Measurements from ENCODE around the gene ADGRV1.
A peak's percentile ranks its signal among the peaks of the same experiment; 100 is the strongest.

Gene ADGRV1

GRCh38 chr5:91101600-91102379 lies 543.2 kb downstream of the ADGRV1 start:
- TF ChIP-seq, protein P1, sequence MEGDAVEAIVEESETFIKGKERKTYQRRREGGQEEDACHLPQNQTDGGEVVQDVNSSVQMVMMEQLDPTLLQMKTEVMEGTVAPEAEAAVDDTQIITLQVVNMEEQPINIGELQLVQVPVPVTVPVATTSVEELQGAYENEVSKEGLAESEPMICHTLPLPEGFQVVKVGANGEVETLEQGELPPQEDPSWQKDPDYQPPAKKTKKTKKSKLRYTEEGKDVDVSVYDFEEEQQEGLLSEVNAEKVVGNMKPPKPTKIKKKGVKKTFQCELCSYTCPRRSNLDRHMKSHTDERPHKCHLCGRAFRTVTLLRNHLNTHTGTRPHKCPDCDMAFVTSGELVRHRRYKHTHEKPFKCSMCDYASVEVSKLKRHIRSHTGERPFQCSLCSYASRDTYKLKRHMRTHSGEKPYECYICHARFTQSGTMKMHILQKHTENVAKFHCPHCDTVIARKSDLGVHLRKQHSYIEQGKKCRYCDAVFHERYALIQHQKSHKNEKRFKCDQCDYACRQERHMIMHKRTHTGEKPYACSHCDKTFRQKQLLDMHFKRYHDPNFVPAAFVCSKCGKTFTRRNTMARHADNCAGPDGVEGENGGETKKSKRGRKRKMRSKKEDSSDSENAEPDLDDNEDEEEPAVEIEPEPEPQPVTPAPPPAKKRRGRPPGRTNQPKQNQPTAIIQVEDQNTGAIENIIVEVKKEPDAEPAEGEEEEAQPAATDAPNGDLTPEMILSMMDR (conservative IDR thresholded peaks at IDR 0.05; ENCODE audit: low read depth, low read length): peak; percentile 88
- DNase-seq (ENCODE audit: low read depth): peak; percentile 94
- no peak overlapping the region for H3K4me3 ChIP-seq (ENCODE audit: low read depth, low read length)

GRCh38 chr5:91103353-91104061 lies 544.9 kb downstream of the ADGRV1 start:
- TF ChIP-seq, protein P1 (conservative IDR thresholded peaks at IDR 0.05; ENCODE audit: low read depth, low read length): no peak
- H3K4me3 ChIP-seq (ENCODE audit: low read depth, low read length): no peak overlapping the region
- DNase-seq (ENCODE audit: low read depth): peak; percentile 49

DNA sequence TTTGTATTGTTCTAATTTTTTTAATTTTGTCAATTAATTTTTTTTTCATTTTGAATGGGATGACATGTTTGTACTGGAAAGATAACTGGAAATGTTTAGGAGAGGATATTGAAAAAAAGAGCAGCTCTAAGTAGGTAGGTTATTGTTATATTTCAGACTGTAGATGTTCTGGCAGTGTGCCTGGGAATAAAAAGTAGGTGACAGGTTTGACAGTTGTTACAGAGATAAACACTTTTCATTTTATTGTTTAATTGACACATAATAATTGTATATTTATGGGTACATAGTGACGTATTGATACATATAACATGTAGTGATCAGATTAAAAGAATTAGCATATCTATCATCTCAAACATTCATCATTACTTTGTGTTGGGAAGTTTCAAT lies 545.5 kb downstream of the ADGRV1 start:
- DNase-seq (ENCODE audit: low read depth): no peak
- TF ChIP-seq, protein P1 (conservative IDR thresholded peaks at IDR 0.05; ENCODE audit: low read depth, low read length): no peak
- H3K4me3 ChIP-seq (ENCODE audit: low read depth, low read length): no peak overlapping the region

DNA sequence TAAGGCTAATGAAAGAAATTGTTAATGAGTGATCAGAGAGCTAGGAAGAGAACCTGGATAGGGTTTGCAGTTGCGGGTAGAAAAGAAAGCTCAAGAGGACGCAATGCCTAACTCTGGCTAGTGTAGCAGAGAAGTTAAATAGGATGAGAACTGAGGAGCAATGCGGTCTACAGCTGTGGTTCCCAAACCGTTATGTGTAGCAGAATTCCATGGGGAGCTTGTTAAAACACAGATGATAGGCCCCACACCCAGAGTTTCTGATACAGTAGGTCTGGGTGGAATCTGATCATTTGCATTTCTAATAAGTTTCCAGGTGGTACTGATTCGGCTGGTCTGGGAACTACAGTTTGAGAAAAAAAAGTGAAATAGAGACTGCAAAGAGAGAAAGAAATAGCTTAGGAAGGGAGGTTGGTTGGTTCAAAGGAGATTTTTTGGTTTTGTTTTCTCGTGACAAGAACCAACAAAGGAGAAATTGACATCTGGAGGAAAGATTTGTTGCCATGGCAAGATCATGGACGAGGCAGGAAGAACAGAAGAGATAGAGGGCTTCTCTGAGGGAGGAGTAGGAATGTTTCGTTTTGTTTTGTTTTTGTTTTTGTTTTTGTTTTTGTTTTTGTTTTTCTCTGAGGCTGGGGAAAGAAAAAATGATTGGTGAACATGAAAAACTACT lies 548.4 kb downstream of the ADGRV1 start:
- DNase-seq (ENCODE audit: low read depth): no peak

DNA sequence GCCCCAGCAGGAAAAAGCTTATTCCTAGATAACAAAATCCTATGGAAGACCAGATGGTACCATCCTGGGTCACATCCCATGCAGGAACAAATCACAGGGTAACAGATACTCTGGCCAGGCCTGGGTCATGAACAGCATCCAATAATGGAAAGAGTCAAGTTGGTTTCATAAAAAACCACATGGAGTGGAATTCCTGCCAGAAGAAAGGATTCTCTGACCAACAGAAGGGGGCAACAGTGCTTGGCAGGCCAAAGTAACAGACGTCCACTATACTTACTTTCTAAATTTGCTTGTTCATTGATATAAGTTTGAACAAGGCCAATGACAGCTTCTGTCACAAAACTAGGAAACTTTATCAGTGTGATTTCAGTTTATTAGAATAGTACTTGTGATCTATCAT lies 551.0 kb downstream of the ADGRV1 start:
- DNase-seq (ENCODE audit: low read depth): peak; percentile 57
- TF ChIP-seq, protein P1 (conservative IDR thresholded peaks at IDR 0.05; ENCODE audit: low read depth, low read length): peak; percentile 53
- no peak overlapping the region for H3K4me3 ChIP-seq (ENCODE audit: low read depth, low read length)

More for the DNA sequence above, 548.4 kb downstream of the ADGRV1 start:
- TF ChIP-seq, protein P1 (conservative IDR thresholded peaks at IDR 0.05; ENCODE audit: low read depth, low read length): no peak
- H3K4me3 ChIP-seq (ENCODE audit: low read depth, low read length): no peak overlapping the region

DNA sequence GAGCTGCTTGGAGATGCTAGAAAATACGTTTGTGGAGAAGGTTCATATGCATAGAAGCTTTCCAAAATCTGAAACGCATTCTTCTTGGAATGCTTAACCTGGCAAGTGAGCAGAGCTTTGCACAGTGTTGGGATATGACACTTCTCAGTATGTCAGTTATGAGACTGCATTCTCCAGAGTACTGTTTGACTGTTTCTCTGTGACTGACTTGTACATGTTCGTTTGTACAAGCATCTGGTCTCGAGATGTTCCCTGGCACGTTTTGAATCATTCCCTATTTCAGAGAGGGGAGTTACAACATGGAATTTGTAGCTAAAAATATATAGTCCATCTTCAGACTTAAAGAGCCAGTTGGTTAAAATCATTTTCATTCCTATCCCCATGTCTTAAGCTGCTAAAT lies 552.1 kb downstream of the ADGRV1 start:
- DNase-seq (ENCODE audit: low read depth): peak; percentile 60
- no peak overlapping the region for H3K4me3 ChIP-seq (ENCODE audit: low read depth, low read length)
- TF ChIP-seq, protein P1 (conservative IDR thresholded peaks at IDR 0.05; ENCODE audit: low read depth, low read length): no peak

All from choroid plexus epithelial cell (primary cell).